HepG2 (cell line): ENCODE results near the gene C4BPA. TPM values are rescaled to one million over a fixed set of nuclear protein-coding genes. Genes with fewer than 3 reads are reported as not detected.

ENCODE experiments used
- ATAD3A ChIP-seq: sonication (generic); formaldehyde crosslinking; IDR thresholded peaks from 2 replicates; pipeline ENCODE4 v1.4.0; 2020; ENCODE audit warnings: missing genetic modification reagents
- FOXA1 ChIP-seq, 2 experiments: fragments of 450-650 bp in 1 of 2; sonication (generic) in 1 of 2; formaldehyde crosslinking in 1 of 2; IDR thresholded peaks; 2 replicates each; pipeline versions ENCODE4 v1.4.0 to v1.6.1; 2016 to 2020; ENCODE audit warnings: missing genetic modification reagents in 1 of 2
- FOXJ3 ChIP-seq: sonication (generic); formaldehyde crosslinking; IDR thresholded peaks from 2 replicates; pipeline ENCODE4 v1.4.0; 2020; ENCODE audit warnings: missing genetic modification reagents, mild to moderate bottlenecking, borderline replicate concordance
- GTF2F1 ChIP-seq: fragments of 150-350 bp; IDR thresholded peaks from 2 replicates; pipeline ENCODE4 v1.6.1; 2014; ENCODE audit warnings: low read length
- KAT7 ChIP-seq: IDR thresholded peaks from 2 replicates; pipeline ENCODE4 v1.6.1; 2018; ENCODE audit warnings: borderline replicate concordance, missing compliant biosample characterization
- MAFG ChIP-seq: sonication (generic); formaldehyde crosslinking; IDR thresholded peaks from 2 replicates; pipeline ENCODE4 v1.5.1; 2020; ENCODE audit warnings: mild to moderate bottlenecking, missing genetic modification reagents
- MTF2 ChIP-seq: sonication (generic); formaldehyde crosslinking; IDR thresholded peaks from 2 replicates; pipeline ENCODE4 v1.5.0; 2020; ENCODE audit warnings: missing genetic modification reagents, borderline replicate concordance
- NFRKB ChIP-seq: fragments of 450-650 bp; IDR thresholded peaks from 2 replicates; pipeline ENCODE4 v1.6.1; 2017
- NR3C1 ChIP-seq: sonication (generic); formaldehyde crosslinking; IDR thresholded peaks from 2 replicates; pipeline ENCODE4 v1.4.0; 2020; ENCODE audit warnings: missing genetic modification reagents
- POLR2AphosphoS5 ChIP-seq: IDR thresholded peaks from 2 replicates; pipeline ENCODE4 v1.6.1; 2012; ENCODE audit warnings: low read depth, low read length
- PRMT3 ChIP-seq: sonication (generic); formaldehyde crosslinking; IDR thresholded peaks from 2 replicates; pipeline ENCODE4 v1.8.1; 2022; ENCODE audit warnings: low read depth, mild to moderate bottlenecking, moderate library complexity, missing genetic modification reagents, borderline replicate concordance
- SMARCC2 ChIP-seq: fragments of 450-650 bp; IDR thresholded peaks from 2 replicates; pipeline ENCODE4 v1.6.1; 2017; ENCODE audit warnings: antibody characterized with exemption, mild to moderate bottlenecking
- TARDBP ChIP-seq: sonication (generic); formaldehyde crosslinking; IDR thresholded peaks from 2 replicates; pipeline ENCODE4 v1.8.0; 2022; ENCODE audit warnings: mild to moderate bottlenecking, missing genetic modification reagents
- ZNF136 ChIP-seq: sonication (generic); formaldehyde crosslinking; IDR thresholded peaks from 2 replicates; pipeline ENCODE4 v1.8.1; 2022; ENCODE audit warnings: low read depth, mild to moderate bottlenecking, moderate library complexity, missing genetic modification reagents
- ZNF225 ChIP-seq: sonication (generic); formaldehyde crosslinking; IDR thresholded peaks from 2 replicates; pipeline ENCODE4 v1.4.0; 2020; ENCODE audit warnings: mild to moderate bottlenecking, missing genetic modification reagents
- ZNF234 ChIP-seq: sonication (generic); formaldehyde crosslinking; conservative IDR thresholded peaks from 2 replicates; pipeline ENCODE4 v1.5.1; 2020; ENCODE audit warnings: mild to moderate bottlenecking, missing genetic modification reagents
- ZNF282 ChIP-seq: fragments of 450-650 bp; IDR thresholded peaks from 2 replicates; pipeline ENCODE4 v1.6.1; 2018; ENCODE audit not compliant: partially characterized antibody
- ZNF44 ChIP-seq: sonication (generic); formaldehyde crosslinking; IDR thresholded peaks from 2 replicates; pipeline ENCODE4 v1.5.1; 2020; ENCODE audit warnings: mild to moderate bottlenecking, missing genetic modification reagents
- ZNF607 ChIP-seq: sonication (generic); formaldehyde crosslinking; IDR thresholded peaks from 2 replicates; pipeline ENCODE4 v1.5.1; 2020; ENCODE audit warnings: missing genetic modification reagents, mild to moderate bottlenecking, borderline replicate concordance
- ZNF790 ChIP-seq: sonication (generic); formaldehyde crosslinking; IDR thresholded peaks from 2 replicates; pipeline ENCODE4 v1.8.0; 2022; ENCODE audit warnings: missing genetic modification reagents, mild to moderate bottlenecking, borderline replicate concordance
- polyA plus RNA-seq, 8 experiments: library from polyadenylated mRNA; depleted of rRNA in 3 of 8; stranded (reverse) in 7 of 8; unstranded in 1 of 8; fragments of >200 nt; fragmentation: Illumina TruSeq in 4 of 8; extraction: Trizol in 4 of 8; gene quantifications; 2 replicates each; pipeline versions ENCODE4 v1.2.1 to v1.2.3, GENCODE V29; 2011 to 2016; ENCODE audit warnings: low read depth in 4 of 8, missing spikeins in 1 of 8, mixed read lengths in 1 of 8; ENCODE audit not compliant: insufficient read depth in 1 of 8
- total RNA-seq, 5 experiments: library from RNA; depleted of rRNA; stranded (reverse); fragments of >200 nt; fragmentation: Illumina TruSeq; extraction: Trizol; gene quantifications; 2 replicates each; pipeline ENCODE4 v1.2.3, GENCODE V29; 2016; ENCODE audit warnings: low read depth in 1 of 5
- TF ChIP-seq, protein P1 (sequence below): sonication (generic); formaldehyde crosslinking; IDR thresholded peaks from 2 replicates; pipeline ENCODE4 v1.4.0; 2020; ENCODE audit warnings: low read depth, missing genetic modification reagents
- TF ChIP-seq, protein P2 (sequence below): sonication (generic); formaldehyde crosslinking; IDR thresholded peaks from 2 replicates; pipeline ENCODE4 v1.4.0; 2020; ENCODE audit warnings: missing genetic modification reagents, borderline replicate concordance
- TF ChIP-seq, protein P3 (sequence below): sonication (generic); formaldehyde crosslinking; IDR thresholded peaks from 2 replicates; pipeline ENCODE4 v1.8.1; 2023; ENCODE audit warnings: mild to moderate bottlenecking, missing genetic modification reagents
- TF ChIP-seq, protein P4 (sequence below): sonication (generic); formaldehyde crosslinking; IDR thresholded peaks from 2 replicates; pipeline ENCODE4 v1.4.0; 2020; ENCODE audit warnings: low read depth, mild to moderate bottlenecking, missing genetic modification reagents

Gene C4BPA
- total and polyA plus RNA-seq, 2 of the 13 experiments (the other 11 are each of a cell fraction or from before 2014, with no cell fraction given), result 32.1 to 60.1 TPM

DNA sequence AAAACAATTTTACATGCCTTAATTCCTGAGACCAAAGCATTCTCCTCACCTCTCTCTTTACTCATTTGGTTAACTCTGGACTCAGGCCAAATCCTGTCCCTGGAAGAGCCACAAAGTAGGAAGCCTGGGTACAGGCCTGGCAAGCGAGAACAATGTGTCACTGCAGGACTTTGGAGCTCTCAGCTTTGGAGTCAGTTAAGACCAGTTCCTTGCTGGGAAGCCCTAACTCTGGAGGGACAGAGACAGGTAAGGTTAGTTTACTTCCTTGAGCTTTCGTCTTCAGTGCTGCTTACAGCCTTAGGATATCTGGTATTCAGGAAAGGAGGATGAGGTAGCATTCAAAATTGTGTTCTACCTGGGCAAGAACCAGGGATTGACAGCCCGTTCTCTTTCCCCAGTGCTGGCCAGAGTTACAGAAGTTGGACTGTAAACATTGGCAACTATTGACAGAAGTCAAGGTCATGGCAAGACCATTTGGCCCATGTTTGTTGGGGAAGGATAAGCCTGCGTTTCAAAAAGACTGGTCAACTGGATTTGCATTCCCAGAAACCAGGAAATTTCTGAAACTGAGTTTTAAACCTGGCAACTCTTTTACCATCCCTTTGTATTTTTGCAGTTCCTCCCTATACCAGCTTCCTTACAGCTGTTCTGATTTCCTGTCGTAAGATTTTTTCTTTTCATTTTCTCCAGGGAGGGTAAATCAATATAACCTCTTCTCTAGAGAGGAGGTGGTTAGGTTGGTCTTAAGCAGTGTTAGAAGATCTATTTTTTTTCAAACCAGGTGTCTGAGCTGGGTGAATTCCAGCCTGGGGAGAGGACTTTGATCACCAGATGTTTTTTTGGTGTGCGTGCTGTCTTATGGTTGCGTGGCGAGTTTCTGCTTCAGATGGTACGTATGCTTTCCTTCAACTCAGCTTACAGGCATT, 15.1 kb upstream of the C4BPA start, which contains the start of gene C4BPB (continued):
- TF ChIP-seq, protein P1, sequence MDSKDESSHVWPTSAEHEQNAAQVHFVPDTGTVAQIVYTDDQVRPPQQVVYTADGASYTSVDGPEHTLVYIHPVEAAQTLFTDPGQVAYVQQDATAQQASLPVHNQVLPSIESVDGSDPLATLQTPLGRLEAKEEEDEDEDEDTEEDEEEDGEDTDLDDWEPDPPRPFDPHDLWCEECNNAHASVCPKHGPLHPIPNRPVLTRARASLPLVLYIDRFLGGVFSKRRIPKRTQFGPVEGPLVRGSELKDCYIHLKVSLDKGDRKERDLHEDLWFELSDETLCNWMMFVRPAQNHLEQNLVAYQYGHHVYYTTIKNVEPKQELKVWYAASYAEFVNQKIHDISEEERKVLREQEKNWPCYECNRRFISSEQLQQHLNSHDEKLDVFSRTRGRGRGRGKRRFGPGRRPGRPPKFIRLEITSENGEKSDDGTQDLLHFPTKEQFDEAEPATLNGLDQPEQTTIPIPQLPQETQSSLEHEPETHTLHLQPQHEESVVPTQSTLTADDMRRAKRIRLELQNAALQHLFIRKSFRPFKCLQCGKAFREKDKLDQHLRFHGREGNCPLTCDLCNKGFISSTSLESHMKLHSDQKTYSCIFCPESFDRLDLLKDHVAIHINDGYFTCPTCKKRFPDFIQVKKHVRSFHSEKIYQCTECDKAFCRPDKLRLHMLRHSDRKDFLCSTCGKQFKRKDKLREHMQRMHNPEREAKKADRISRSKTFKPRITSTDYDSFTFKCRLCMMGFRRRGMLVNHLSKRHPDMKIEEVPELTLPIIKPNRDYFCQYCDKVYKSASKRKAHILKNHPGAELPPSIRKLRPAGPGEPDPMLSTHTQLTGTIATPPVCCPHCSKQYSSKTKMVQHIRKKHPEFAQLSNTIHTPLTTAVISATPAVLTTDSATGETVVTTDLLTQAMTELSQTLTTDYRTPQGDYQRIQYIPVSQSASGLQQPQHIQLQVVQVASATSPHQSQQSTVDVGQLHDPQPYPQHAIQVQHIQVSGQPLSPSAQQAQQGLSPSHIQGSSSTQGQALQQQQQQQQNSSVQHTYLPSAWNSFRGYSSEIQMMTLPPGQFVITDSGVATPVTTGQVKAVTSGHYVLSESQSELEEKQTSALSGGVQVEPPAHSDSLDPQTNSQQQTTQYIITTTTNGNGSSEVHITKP (CRISPR knock-in tag), result peak; percentile 75; the same call in 1 of the 2 replicates
- TF ChIP-seq ZNF234 (CRISPR knock-in tag) (no peak), MAFG (CRISPR knock-in tag) (no peak), KAT7 (CRISPR knock-in tag) (0 out of 2 replicates have a peak, but pooled peaks have one; percentile 63), MTF2 (CRISPR knock-in tag) (no peak), ATAD3A (CRISPR knock-in tag) (no peak), GTF2F1 (no peak), ZNF44 (CRISPR knock-in tag) (no peak), FOXA1 (IDR thresholded peaks at IDR 0.05) (peak; percentile 92), FOXA1 (CRISPR knock-in tag; IDR thresholded peaks at IDR 0.05) (peak; percentile 99), NFRKB (no peak), ZNF282 (no peak), POLR2AphosphoS5 (0 out of 2 replicates have a peak, but pooled peaks have one; percentile 37), PRMT3 (CRISPR knock-in tag) (no peak), ZNF136 (CRISPR knock-in tag) (peak; percentile 47; the same call in 1 of the 2 replicates), ZNF225 (CRISPR knock-in tag) (no peak), SMARCC2 (no peak), NR3C1 (CRISPR knock-in tag) (no peak), TARDBP (peak; percentile 80; the same call in 1 of the 2 replicates), ZNF607 (CRISPR knock-in tag) (peak; percentile 19; the same call in 1 of the 2 replicates), ZNF790 (CRISPR knock-in tag) (no peak), FOXJ3 (CRISPR knock-in tag) (peak; percentile 93; the same call in 1 of the 2 replicates)
- TF ChIP-seq, protein P2, sequence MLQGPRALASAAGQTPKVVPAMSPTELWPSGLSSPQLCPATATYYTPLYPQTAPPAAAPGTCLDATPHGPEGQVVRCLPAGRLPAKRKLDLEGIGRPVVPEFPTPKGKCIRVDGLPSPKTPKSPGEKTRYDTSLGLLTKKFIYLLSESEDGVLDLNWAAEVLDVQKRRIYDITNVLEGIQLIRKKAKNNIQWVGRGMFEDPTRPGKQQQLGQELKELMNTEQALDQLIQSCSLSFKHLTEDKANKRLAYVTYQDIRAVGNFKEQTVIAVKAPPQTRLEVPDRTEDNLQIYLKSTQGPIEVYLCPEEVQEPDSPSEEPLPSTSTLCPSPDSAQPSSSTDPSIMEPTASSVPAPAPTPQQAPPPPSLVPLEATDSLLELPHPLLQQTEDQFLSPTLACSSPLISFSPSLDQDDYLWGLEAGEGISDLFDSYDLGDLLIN, result no peak
- TF ChIP-seq, protein P3, sequence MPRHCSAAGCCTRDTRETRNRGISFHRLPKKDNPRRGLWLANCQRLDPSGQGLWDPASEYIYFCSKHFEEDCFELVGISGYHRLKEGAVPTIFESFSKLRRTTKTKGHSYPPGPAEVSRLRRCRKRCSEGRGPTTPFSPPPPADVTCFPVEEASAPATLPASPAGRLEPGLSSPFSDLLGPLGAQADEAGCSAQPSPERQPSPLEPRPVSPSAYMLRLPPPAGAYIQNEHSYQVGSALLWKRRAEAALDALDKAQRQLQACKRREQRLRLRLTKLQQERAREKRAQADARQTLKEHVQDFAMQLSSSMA (CRISPR knock-in tag), result no peak
- TF ChIP-seq, protein P4, sequence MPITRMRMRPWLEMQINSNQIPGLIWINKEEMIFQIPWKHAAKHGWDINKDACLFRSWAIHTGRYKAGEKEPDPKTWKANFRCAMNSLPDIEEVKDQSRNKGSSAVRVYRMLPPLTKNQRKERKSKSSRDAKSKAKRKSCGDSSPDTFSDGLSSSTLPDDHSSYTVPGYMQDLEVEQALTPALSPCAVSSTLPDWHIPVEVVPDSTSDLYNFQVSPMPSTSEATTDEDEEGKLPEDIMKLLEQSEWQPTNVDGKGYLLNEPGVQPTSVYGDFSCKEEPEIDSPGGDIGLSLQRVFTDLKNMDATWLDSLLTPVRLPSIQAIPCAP (CRISPR knock-in tag), result no peak
